Astrocyte of the cerebellum (primary cell): Measurements from ENCODE around the gene RHNO1.

ENCODE experiments used
- DNase-seq: peaks from one replicate; pipeline ENCODE4 v3.0.0-alpha.2; 2011; ENCODE audit warnings: low read depth
- H3K4me3 ChIP-seq: 2 replicates; pipeline ENCODE4 v1.5.1; 2011; ENCODE audit warnings: mild to moderate bottlenecking, low read depth, low read length, moderate library complexity
- in situ Hi-C: cut with HindIII; loops from 2 replicates; pipeline ENCODE4 v1.10.0; 2017; ENCODE audit warnings: low sequenced_read_pairs
- TF ChIP-seq, protein P1 (sequence below): IDR thresholded peaks from 2 replicates; pipeline ENCODE4 v1.5.1; 2012; ENCODE audit warnings: low read length, low read depth, moderate library complexity, mild to moderate bottlenecking; ENCODE audit errors: missing control alignments

Gene RHNO1

DNA sequence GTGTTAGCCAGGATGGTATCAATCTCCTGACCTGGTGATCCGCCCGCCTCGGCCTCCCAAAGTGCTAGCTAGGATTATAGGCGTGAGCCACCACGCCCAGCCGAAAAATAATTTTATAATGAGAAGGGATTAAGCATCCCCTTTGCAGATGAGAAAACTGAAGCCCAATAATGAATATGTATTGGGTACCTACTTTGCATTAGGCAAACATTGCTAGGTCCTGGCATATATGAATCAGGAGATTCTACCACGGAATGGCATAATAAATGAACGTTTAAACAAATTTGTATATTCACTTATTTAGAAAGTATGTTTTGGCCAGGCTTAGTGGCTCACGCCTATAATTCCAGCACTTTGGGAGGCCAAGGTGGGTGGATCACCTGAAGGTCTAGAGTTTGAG lies 46.0 kb downstream of the RHNO1 start:
- in situ Hi-C loops, result no loop called here
- DNase-seq, result no peak
- no peak overlapping the region for H3K4me3 ChIP-seq
- TF ChIP-seq, protein P1, sequence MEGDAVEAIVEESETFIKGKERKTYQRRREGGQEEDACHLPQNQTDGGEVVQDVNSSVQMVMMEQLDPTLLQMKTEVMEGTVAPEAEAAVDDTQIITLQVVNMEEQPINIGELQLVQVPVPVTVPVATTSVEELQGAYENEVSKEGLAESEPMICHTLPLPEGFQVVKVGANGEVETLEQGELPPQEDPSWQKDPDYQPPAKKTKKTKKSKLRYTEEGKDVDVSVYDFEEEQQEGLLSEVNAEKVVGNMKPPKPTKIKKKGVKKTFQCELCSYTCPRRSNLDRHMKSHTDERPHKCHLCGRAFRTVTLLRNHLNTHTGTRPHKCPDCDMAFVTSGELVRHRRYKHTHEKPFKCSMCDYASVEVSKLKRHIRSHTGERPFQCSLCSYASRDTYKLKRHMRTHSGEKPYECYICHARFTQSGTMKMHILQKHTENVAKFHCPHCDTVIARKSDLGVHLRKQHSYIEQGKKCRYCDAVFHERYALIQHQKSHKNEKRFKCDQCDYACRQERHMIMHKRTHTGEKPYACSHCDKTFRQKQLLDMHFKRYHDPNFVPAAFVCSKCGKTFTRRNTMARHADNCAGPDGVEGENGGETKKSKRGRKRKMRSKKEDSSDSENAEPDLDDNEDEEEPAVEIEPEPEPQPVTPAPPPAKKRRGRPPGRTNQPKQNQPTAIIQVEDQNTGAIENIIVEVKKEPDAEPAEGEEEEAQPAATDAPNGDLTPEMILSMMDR, result no peak

DNA sequence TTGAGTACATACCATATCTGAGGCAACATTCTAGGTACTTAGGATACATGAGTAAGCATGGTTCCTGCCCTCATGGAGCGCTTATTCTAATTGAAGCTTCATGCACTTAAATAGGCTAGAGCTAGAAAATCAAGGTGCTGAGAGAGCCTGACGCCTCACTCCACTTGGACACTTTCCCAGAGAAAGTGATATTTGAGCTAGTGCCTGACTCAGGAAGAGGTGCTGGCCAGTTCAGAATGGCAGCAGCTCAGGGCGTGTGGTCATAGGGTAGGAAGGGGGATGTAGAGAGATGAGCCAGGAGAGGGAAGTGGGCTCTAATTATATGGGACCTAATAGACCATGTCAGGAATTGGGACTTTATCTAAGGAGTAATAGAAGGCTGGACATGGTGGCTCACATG lies 47.0 kb downstream of the RHNO1 start:
- TF ChIP-seq, protein P1, result no peak
- peak; percentile 31 for DNase-seq
- in situ Hi-C loops, result no loop called here
- no peak overlapping the region for H3K4me3 ChIP-seq

DNA sequence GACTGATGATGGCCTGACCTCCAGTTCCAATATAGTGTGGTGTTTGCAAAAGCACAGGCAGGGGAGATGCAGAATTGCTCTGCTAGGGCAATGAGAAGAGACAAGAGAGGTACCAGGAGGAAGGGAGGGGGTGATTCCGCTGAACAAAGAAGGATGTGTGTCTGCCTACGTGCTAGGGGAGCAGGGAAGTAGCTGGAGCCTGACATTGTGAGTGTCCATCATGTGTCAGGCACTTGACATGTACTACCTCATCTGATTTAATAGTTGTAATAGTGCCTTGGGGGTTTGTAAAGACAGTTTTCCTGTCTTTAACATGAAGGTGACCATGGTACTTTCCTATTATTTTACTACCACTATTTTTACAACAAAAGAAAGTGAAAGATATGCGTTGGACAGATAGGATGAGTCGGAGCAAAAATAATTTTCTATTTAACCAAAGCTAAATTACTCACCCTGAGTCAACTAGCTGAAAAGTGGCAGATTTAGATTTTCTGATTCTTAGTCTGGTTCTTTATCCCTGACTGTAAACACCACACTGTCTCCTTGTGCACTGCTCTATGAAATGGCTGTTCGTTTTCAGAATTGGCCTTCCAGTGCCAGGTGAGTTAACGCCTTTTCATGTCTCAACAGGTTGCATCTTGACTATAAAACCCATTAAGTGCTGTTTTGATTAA lies 48.4 kb downstream of the RHNO1 start:
- TF ChIP-seq, protein P1, result no peak
- H3K4me3 ChIP-seq, result no peak overlapping the region
- in situ Hi-C loops, result no loop called here
- DNase-seq, result no peak

DNA sequence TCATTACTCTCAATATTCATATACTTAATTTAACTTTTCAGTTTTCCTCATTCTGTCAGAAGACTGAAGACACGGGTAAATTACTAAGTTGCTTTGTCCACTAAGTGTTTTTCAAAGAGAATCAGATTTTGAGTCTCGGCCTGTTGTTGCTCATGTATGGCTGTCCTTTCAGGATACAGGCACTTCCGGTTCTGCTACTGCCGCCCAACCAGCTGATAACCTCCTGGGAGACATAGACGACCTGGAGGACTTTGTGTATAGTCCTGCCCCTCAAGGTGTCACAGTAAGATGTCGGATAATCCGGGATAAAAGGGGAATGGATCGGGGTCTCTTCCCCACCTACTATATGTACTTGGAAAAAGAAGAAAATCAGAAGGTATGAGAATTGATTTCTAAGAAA lies 53.8 kb downstream of the RHNO1 start:
- in situ Hi-C loops, result no loop called here
- TF ChIP-seq, protein P1, result no peak
- DNase-seq, result no peak
- H3K4me3 ChIP-seq, result no peak overlapping the region

DNA sequence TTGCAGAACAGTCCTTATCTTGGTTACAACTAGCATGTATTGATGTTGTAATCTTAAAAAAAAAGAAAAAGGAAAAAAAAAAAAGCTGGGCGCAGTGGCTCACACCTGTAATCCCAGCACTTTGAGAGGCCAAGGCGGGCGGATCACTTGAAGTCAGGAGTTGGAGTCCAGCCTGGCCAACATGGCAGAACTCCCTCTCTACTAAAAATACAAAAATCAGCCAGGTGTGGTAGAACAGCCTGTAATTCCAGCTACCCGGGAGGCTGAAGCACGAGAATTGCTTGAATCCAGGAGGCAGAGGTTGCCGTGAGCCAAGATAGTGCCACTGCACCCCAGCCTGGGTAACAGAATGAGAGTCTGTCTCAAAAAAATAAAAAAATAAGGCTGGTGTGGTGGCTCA lies 56.6 kb downstream of the RHNO1 start:
- in situ Hi-C loops, result no loop called here

DNA sequence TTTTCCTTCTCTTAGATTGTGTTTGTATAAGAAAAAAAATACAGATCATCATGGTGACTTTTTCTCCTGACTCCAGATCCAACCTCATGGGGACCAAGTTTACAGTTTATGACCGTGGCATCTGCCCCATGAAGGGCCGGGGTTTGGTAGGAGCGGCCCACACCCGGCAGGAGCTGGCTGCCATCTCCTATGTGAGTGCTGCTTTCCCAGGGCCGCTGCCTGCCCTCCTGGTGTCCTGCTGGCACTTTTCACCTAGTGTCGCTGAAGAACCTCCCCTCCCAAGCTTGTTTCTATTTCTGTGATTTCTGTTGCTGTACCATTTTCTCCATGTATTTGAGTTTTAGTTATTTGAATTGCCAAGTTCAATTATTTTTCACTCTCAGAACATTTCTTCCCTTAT lies 57.3 kb downstream of the RHNO1 start:
- H3K4me3 ChIP-seq, result no peak overlapping the region
- TF ChIP-seq, protein P1, result no peak
- DNase-seq, result no peak
- in situ Hi-C loops, result no loop called here

More for the DNA sequence above, 56.6 kb downstream of the RHNO1 start:
- H3K4me3 ChIP-seq, result no peak overlapping the region
- TF ChIP-seq, protein P1, result no peak
- no peak for DNase-seq
